K562 (cell line): ENCODE data around the gene RPL7A. TPM values are rescaled to one million over a fixed set of nuclear protein-coding genes. Genes with fewer than 3 reads are reported as not detected.

Experiments used
- C11orf30 ChIP-seq: fragments of 450-650 bp; IDR thresholded peaks from 2 replicates; pipeline ENCODE4 v1.6.1; 2016; ENCODE audit warnings: low read depth, mild to moderate bottlenecking
- CEBPZ ChIP-seq: fragments of 150-350 bp; IDR thresholded peaks from 2 replicates; pipeline ENCODE4 v1.6.1; 2014; ENCODE audit warnings: low read depth, mild to moderate bottlenecking, low read length, borderline replicate concordance
- CHD4 ChIP-seq: fragments of 200-600 bp; sonication (generic); IDR thresholded peaks from 3 replicates; pipeline ENCODE4 v1.6.1; 2012; ENCODE audit warnings: low read depth, mild to moderate bottlenecking, mixed read lengths, low read length, inconsistent platforms; ENCODE audit not compliant: insufficient read depth, insufficient replicate concordance, poor library complexity, severe bottlenecking
- MTA3 ChIP-seq: fragments of 450-650 bp; formaldehyde crosslinking; IDR thresholded peaks from 2 replicates; pipeline ENCODE4 v1.6.1; 2017; ENCODE audit warnings: mild to moderate bottlenecking, borderline replicate concordance
- RNF2 ChIP-seq: sonication (generic); IDR thresholded peaks from 2 replicates; pipeline ENCODE4 v1.6.1; 2016
- ZBTB40 ChIP-seq, 2 experiments: fragments of 450-650 bp in 1 of 2; sonication (generic) in 1 of 2; formaldehyde crosslinking in 1 of 2; IDR thresholded peaks; 2 replicates each; pipeline versions ENCODE4 v1.7.1 to v1.9.0; 2016 to 2022; ENCODE audit warnings: inconsistent platforms in 1 of 2, mild to moderate bottlenecking in 1 of 2, missing genetic modification reagents in 1 of 2
- ZNF518B ChIP-seq: fragments of 250-450 bp; sonication (Bioruptor Pico); IDR thresholded peaks from 2 replicates; pipeline ENCODE4 v1.5.0; 2021; ENCODE audit warnings: mild to moderate bottlenecking, moderate library complexity
- polyA plus RNA-seq, 8 experiments: library from polyadenylated mRNA; depleted of rRNA in 4 of 8; stranded (reverse) in 5 of 8; unstranded in 3 of 8; fragments of >200 nt; fragmentation: Nextera tagmentation in 2 of 8; fragmentation: Illumina TruSeq in 1 of 8; extraction: Ambion mirVana in 2 of 8; extraction: Trizol in 1 of 8; gene quantifications; 2 replicates each; pipeline versions ENCODE4 v1.2.1 to v1.2.3, GENCODE V29; 2011 to 2014; ENCODE audit warnings: inconsistent platforms in 1 of 8, missing spikeins in 1 of 8
- total RNA-seq, 7 experiments: library from RNA; depleted of rRNA in 6 of 7; stranded (reverse); fragments of >200 nt in 6 of 7; fragmentation: Illumina TruSeq in 2 of 7; extraction: Trizol in 2 of 7; gene quantifications; 2 replicates each; pipeline versions ENCODE4 v1.2.1 to v1.2.3, GENCODE V29; 2011 to 2021; ENCODE audit warnings: low replicate concordance in 1 of 7

Gene RPL7A
- total and polyA plus RNA-seq, 9 of the 15 experiments (the other 6 are each of a cell fraction or from before 2014, with no cell fraction given): 1,935 to 3,760 (median 2,652) TPM

- no peak for TF ChIP-seq CEBPZ
- peak; percentile 90 for TF ChIP-seq ZBTB40 (IDR thresholded peaks at IDR 0.05)
- no peak for TF ChIP-seq ZBTB40 (CRISPR knock-in tag; IDR thresholded peaks at IDR 0.05)
- no peak for TF ChIP-seq ZNF518B (CRISPR knock-in tag)
- TF ChIP-seq CHD4: no peak
- no peak for TF ChIP-seq RNF2
- TF ChIP-seq MTA3: no peak
- peak; percentile 86 for TF ChIP-seq C11orf30
Measured at GRCh38 chr9:133356391-133357091, 8.5 kb downstream of the RPL7A start, which contains the start of the genes SURF1 and SURF2 (continued).
